Measurements from ENCODE around the gene RBM15B. TPM values are rescaled to one million over a fixed set of nuclear protein-coding genes. Genes with fewer than 3 reads are reported as not detected.
A peak's percentile ranks its signal among the peaks of the same experiment; 100 is the strongest.

The RBM15B gene
- total and polyA plus RNA-seq, 8 donors = 6.4 to 19.0 (median 16.6) TPM

DNA sequence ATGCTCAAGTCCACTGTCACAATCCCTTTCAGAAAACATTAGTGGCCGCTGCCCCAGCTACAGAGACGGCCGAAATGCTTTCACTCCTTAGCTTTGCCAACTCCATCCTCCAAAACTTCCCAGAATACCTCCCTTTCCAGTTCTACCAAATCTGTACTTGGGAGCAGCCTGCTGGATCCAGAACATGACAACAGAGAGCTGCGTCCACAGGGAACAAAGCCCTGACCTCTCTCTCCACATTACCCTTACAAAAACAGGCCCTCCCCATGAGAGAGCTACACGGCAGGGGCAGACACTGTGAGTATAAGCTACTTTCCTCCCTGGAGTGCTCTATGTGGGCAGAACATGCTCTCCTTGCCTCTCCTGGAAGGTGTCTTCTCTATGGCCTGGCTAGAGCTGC, 6.3 kb downstream of the RBM15B start:
- intact Hi-C loops (cut with DNase I) = loop anchor here in 1 of 3 donors (10.0 kb wide), 1 partner anchor 407 kb away; no protein-coding TSS in a partner anchor
- Histone ChIP-seq H3K4me3 (no peak overlapping the region), H3K36me3 (peaks cover 0 to 38% (median 16%) of the 10 kb centered on the region in 3 donors), H3K27me3 (no peaks in the 10 kb centered on the region), H3K4me1 (peaks cover 19 to 26% (median 24%) of the 10 kb centered on the region in 3 donors), H3K27ac (no peak overlapping the region), H3K9me3 (no peaks in the 10 kb centered on the region)
- TF ChIP-seq, protein P1, sequence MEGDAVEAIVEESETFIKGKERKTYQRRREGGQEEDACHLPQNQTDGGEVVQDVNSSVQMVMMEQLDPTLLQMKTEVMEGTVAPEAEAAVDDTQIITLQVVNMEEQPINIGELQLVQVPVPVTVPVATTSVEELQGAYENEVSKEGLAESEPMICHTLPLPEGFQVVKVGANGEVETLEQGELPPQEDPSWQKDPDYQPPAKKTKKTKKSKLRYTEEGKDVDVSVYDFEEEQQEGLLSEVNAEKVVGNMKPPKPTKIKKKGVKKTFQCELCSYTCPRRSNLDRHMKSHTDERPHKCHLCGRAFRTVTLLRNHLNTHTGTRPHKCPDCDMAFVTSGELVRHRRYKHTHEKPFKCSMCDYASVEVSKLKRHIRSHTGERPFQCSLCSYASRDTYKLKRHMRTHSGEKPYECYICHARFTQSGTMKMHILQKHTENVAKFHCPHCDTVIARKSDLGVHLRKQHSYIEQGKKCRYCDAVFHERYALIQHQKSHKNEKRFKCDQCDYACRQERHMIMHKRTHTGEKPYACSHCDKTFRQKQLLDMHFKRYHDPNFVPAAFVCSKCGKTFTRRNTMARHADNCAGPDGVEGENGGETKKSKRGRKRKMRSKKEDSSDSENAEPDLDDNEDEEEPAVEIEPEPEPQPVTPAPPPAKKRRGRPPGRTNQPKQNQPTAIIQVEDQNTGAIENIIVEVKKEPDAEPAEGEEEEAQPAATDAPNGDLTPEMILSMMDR (IDR thresholded peaks at IDR 0.05) = no peak
- WGBS, 2 donors = 73 to 85% methylated on average over 5 of the region's 5 CpGs
- no peak for ATAC-seq
- no peak for FAIRE-seq
- DNase-seq = peak in 1 of 6 donors; percentile 13

DNA sequence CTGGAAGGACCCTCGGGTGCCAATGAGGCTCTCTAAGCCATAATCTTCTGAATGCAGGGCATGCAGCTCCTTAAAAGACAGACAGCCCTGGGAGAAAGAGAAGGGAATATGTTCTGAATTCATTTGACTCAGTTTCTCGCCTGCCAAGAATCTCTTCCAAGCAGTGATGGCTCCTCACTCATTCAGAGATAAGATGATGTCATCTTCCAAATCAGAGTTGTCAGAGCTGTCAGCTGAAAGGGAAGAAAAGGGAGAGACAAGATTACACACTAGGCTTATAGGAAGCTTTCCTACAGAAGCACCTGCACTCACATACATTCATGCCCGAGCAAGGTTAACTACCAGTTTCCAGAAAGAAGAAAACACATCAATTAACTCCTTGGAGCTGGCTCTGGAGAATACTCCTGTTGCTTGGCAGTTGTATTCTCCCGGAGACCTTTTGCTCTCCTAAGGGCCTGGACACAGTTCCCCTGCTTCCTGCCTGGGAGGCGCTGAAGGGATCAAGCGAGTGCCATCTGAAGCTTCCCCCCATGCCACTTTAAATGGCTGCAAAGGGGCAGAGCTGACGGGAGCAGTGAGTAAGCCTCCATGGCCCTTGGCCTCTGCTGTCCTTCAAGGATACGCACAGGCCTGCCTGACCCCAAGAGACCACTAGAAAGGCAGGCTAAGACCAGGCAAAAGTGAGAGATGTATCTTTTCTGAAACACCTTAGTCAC, 7.7 kb downstream of the RBM15B start:
- H3K36me3 ChIP-seq = peaks cover 0 to 39% (median 12%) of the 10 kb centered on the region in 3 donors

DNA sequence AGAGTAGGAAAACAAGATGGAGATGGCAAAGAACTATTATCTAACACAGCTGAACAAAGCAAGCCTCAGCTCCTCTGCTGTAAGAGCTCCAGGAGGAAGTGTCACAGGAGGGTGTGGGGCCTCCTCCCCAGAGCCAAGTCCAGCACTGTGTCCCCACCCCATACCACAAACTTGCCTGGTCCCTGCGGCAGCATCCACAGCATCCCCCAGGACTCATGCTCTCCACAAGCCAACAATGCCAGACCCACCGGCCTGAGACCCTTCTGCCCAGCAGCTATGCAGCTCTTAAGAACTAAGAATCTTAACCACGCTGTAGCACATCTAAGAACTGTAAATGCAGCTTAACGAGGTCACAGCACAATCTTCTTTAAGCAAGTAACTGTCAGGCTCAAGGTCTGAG, 9.1 kb downstream of the RBM15B start:
- H3K36me3 ChIP-seq = peaks cover 0 to 33% (median 9%) of the 10 kb centered on the region in 3 donors
- ATAC-seq (no peak), DNase-seq (peak in 1 of 6 donors; percentile 5), FAIRE-seq (no peak)
- intact Hi-C loops (cut with DNase I) = no loop called here
- H3K4me3 ChIP-seq = no peak overlapping the region
- no peak overlapping the region for H3K27ac ChIP-seq
- H3K4me1 ChIP-seq = peaks cover 0 to under 1% (median 0%) of the 10 kb centered on the region in 3 donors
- no peaks in the 10 kb centered on the region for H3K27me3 ChIP-seq
- TF ChIP-seq, protein P1 (IDR thresholded peaks at IDR 0.05) = no peak
- H3K9me3 ChIP-seq = no peaks in the 10 kb centered on the region
- 88 to 96% methylated on average over 4 of the region's 4 CpGs for WGBS, 2 donors

More for the DNA sequence above, 7.7 kb downstream of the RBM15B start:
- DNase-seq (peak in 1 of 6 donors; percentile 30), FAIRE-seq (no peak), ATAC-seq (no peak)
- 70 to 78% methylated on average over 8 of the region's 8 CpGs for WGBS, 2 donors
- Histone ChIP-seq H3K27me3 (no peaks in the 10 kb centered on the region), H3K9me3 (no peaks in the 10 kb centered on the region), H3K4me1 (peaks cover 10 to 14% (median 12%) of the 10 kb centered on the region in 3 donors), H3K27ac (no peak overlapping the region), H3K4me3 (no peak overlapping the region)
- intact Hi-C loops (cut with DNase I) = loop anchor here in 1 of 3 donors (10.0 kb wide), 1 partner anchor 406 kb away; no protein-coding TSS in a partner anchor
- TF ChIP-seq, protein P1 (IDR thresholded peaks at IDR 0.05) = no peak

DNA sequence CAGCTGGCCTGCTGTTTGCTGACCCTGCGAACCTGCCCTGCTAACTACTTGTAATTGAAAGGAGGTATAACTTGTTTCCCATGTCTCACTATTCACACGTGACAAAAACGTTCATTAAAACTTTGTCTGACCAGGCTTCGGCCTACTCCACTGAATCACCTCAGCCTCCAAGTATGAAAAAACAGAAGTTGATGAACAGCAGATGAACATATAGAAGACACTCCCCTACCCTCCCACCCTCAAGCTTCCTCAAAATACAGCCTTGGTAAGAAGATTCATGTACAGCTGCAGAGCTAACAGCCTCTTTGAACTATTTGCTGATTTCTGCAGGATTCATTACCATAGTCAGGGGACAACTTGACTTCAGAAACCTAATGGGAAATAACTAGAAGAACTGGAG, 10.7 kb downstream of the RBM15B start:
- Histone ChIP-seq H3K27me3 (no peaks in the 10 kb centered on the region), H3K4me3 (no peak overlapping the region), H3K27ac (no peak overlapping the region), H3K36me3 (peaks cover 0 to 17% (median 2%) of the 10 kb centered on the region in 3 donors), H3K4me1 (no peaks in the 10 kb centered on the region), H3K9me3 (no peaks in the 10 kb centered on the region)
- intact Hi-C loops (cut with DNase I) = no loop called here
- TF ChIP-seq, protein P1 (IDR thresholded peaks at IDR 0.05) = no peak
- 78 to 85% methylated on average over 4 of the region's 4 CpGs for whole genome bisulfite sequencing, 2 donors
- peak in 2 of 4 donors; percentile 14 to 48 for ATAC-seq
- DNase-seq = no peak
- no peak for FAIRE-seq

DNA sequence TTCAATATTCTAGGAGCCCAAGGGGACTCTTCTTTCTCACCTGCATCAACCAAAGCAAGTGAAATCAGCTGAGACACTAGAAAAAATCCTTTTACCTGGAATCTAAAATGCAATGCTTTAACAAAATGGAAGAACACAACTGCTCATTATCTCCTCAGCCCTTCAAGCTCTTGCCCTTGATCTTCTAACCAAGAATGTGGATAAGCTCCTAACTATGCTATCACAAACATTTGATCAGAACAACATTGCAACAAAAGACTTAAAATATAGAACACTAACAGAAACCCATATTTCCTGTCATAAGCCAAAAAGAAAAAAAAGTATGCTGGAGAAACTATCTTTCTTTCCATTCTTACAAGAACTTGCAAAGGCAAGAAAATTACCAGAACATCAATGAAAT, 12.6 kb downstream of the RBM15B start:
- Histone ChIP-seq H3K4me3 (no peak overlapping the region), H3K9me3 (no peaks in the 10 kb centered on the region), H3K4me1 (no peaks in the 10 kb centered on the region), H3K36me3 (peaks cover 0 to 11% (median 0%) of the 10 kb centered on the region in 3 donors), H3K27ac (no peak overlapping the region), H3K27me3 (no peaks in the 10 kb centered on the region)
- DNase-seq = no peak
- intact Hi-C loops (cut with DNase I) = no loop called here
- ATAC-seq = no peak
- no peak for FAIRE-seq
- TF ChIP-seq, protein P1 (IDR thresholded peaks at IDR 0.05) = no peak

Measured in pancreas (tissue), 10 donors.